Measurements from ENCODE around the gene CMTM2. TPM values are rescaled to one million over a fixed set of nuclear protein-coding genes. Genes with fewer than 3 reads are reported as not detected.
"Not testable (repeated sequence)": the region's sequence is repeated elsewhere in the genome, so short reads cannot be mapped to it uniquely, and the experiment has no call there.

The CMTM2 gene
- total and polyA plus RNA-seq, 2 donors (not counting 1 experiment from before 2014, with no cell fraction given) = not detected

DNA sequence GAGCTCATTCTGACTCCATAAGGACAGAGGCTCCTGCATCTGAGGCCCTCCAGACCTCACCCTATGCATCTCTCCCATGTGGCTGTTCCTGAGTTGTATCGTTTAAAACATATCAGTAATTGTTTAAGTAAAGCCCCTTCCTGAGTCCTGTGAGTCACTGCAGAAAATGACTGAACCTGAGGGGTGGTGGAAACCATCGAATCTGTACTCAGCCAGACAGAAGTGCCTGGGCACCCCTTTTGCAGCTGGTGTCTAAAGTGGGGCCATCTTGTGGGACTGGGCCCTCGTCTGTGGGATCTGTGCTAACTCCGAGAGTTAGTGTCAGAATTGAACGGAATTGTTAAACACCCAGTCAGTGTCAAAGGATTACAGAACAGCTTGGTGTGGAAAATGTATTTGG is 50.6 kb downstream of the CMTM2 start:
- Mint-ChIP-seq H3K9me3 (ENCODE audit: insufficient read depth) (no peaks in the 10 kb centered on the region), H3K4me1 (no peaks in the 10 kb centered on the region), H3K27ac (no peak overlapping the region), H3K27me3 (peaks cover 6% of the 10 kb centered on the region), H3K4me3 (no peak overlapping the region)
- ChIA-PET CTCF (no interaction called here), POLR2A (no interaction called here)
- Histone ChIP-seq H3K9ac (ENCODE audit: low read length) (no peak overlapping the region), H4K20me1 (ENCODE audit: control insufficient read depth, insufficient read depth, low read length, poor library complexity, severe bottlenecking) (no peaks in the 10 kb centered on the region), H3K27ac (ENCODE audit: low read length in 2 of 2) (no peak overlapping the region), H2AFZ (ENCODE audit: insufficient read depth, low read depth, low read length, poor library complexity, severe bottlenecking) (no peak overlapping the region), H3K4me2 (replicated peaks; ENCODE audit: low read depth, low read length, poor library complexity, severe bottlenecking) (no peak overlapping the region), H3K79me2 (ENCODE audit: control insufficient read depth, insufficient read depth, low read length) (no peaks in the 10 kb centered on the region), H3K4me3 (ENCODE audit: control extremely low read depth in 1 of 5, extremely low read depth in 1 of 5, insufficient read depth in 1 of 5, low read depth in 2 of 5, low read length in 4 of 5) (no peak overlapping the region), H3K9me3 (ENCODE audit: control extremely low read depth in 1 of 3, control insufficient read depth in 2 of 3, insufficient read depth in 1 of 3, low read length in 2 of 3) (no peaks in the 10 kb centered on the region), H3K4me1 (ENCODE audit: control insufficient read depth in 2 of 2, insufficient read depth in 2 of 2, low read length in 2 of 2) (no peaks in the 10 kb centered on the region), H3K27me3 (replicated peaks in 1 of 4; ENCODE audit: control extremely low read depth in 1 of 4, control insufficient read depth in 3 of 4, insufficient read depth in 4 of 4, low read length in 3 of 4) (peaks cover 0 to 3% (median 0%) of the 10 kb centered on the region in 4 experiments), H3K36me3 (replicated peaks in 1 of 2; ENCODE audit: control extremely low read depth in 1 of 2, control insufficient read depth in 1 of 2, extremely low read depth in 1 of 2, insufficient read depth in 2 of 2, low read length in 1 of 2) (no peaks in the 10 kb centered on the region)
- TF ChIP-seq CTCF (IDR thresholded peaks at IDR 0.05) = no peak
- TF ChIP-seq EZH2 (IDR thresholded peaks at IDR 0.05; ENCODE audit: borderline replicate concordance, insufficient read depth, low read depth, low read length, poor library complexity, severe bottlenecking) = no peak
- intact Hi-C loops (cut with micrococcal nuclease) = no loop called here
- 82% methylated on average over 1 of the region's 5 CpGs for WGBS (ENCODE audit: insufficient coverage)
- DNase-seq (no peak), ATAC-seq (ENCODE audit: low read depth) (no peak)

- CTCF ChIA-PET; H4K20me1 ChIP-seq (ENCODE audit: control insufficient read depth, insufficient read depth, low read length, poor library complexity, severe bottlenecking); DNase-seq; H3K27me3 ChIP-seq (replicated peaks in 1 of 4; ENCODE audit: control extremely low read depth in 1 of 4, control insufficient read depth in 3 of 4, insufficient read depth in 4 of 4, low read length in 3 of 4); H3K9ac ChIP-seq (ENCODE audit: low read length); H3K4me1 Mint-ChIP-seq; H3K4me3 ChIP-seq (ENCODE audit: control extremely low read depth in 1 of 5, extremely low read depth in 1 of 5, insufficient read depth in 1 of 5, low read depth in 2 of 5, low read length in 4 of 5); H3K4me2 ChIP-seq (replicated peaks; ENCODE audit: low read depth, low read length, poor library complexity, severe bottlenecking); H3K27ac Mint-ChIP-seq; H3K79me2 ChIP-seq (ENCODE audit: control insufficient read depth, insufficient read depth, low read length); intact Hi-C loops (cut with micrococcal nuclease); H3K4me1 ChIP-seq (ENCODE audit: control insufficient read depth in 2 of 2, insufficient read depth in 2 of 2, low read length in 2 of 2); H2AFZ ChIP-seq (ENCODE audit: insufficient read depth, low read depth, low read length, poor library complexity, severe bottlenecking); ATAC-seq (ENCODE audit: low read depth); H3K4me3 Mint-ChIP-seq; H3K36me3 ChIP-seq (replicated peaks in 1 of 2; ENCODE audit: control extremely low read depth in 1 of 2, control insufficient read depth in 1 of 2, extremely low read depth in 1 of 2, insufficient read depth in 2 of 2, low read length in 1 of 2); H3K9me3 ChIP-seq (ENCODE audit: control extremely low read depth in 1 of 3, control insufficient read depth in 2 of 3, insufficient read depth in 1 of 3, low read length in 2 of 3); H3K27ac ChIP-seq (ENCODE audit: low read length in 2 of 2); POLR2A ChIA-PET; H3K9me3 Mint-ChIP-seq (ENCODE audit: insufficient read depth); H3K27me3 Mint-ChIP-seq: not testable (repeated sequence)
- no CpG with 5 or more reads among the region's 49 CpGs for WGBS (ENCODE audit: insufficient coverage)
Measured at GRCh38 chr16:66630561-66631260, 51.4 kb downstream of the CMTM2 start.

DNA sequence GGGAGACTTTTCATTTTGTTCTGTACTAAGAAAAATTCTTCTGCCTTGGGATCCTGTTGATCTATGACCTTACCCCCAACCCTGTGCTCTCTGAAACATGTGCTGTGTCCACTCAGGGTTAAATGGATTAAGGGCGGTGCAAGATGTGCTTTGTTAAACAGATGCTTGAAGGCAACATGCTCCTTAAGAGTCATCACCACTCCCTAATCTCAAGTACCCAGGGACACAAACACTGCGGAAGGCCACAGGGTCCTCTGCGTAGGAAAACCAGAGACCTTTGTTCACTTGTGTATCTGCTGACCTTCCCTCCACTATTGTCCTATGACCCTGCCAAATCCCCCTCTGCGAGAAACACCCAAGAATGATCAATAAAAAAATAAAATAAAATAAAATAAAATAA is 52.3 kb downstream of the CMTM2 start:
- POLR2A ChIA-PET; H4K20me1 ChIP-seq (ENCODE audit: control insufficient read depth, insufficient read depth, low read length, poor library complexity, severe bottlenecking); H2AFZ ChIP-seq (ENCODE audit: insufficient read depth, low read depth, low read length, poor library complexity, severe bottlenecking); H3K9me3 Mint-ChIP-seq (ENCODE audit: insufficient read depth); H3K4me3 Mint-ChIP-seq; H3K4me1 Mint-ChIP-seq; H3K27me3 Mint-ChIP-seq; ATAC-seq (ENCODE audit: low read depth); intact Hi-C loops (cut with micrococcal nuclease); H3K27ac ChIP-seq (ENCODE audit: low read length in 2 of 2); H3K27me3 ChIP-seq (replicated peaks in 1 of 4; ENCODE audit: control extremely low read depth in 1 of 4, control insufficient read depth in 3 of 4, insufficient read depth in 4 of 4, low read length in 3 of 4); CTCF ChIA-PET; H3K27ac Mint-ChIP-seq; H3K4me3 ChIP-seq (ENCODE audit: control extremely low read depth in 1 of 5, extremely low read depth in 1 of 5, insufficient read depth in 1 of 5, low read depth in 2 of 5, low read length in 4 of 5); H3K4me1 ChIP-seq (ENCODE audit: control insufficient read depth in 2 of 2, insufficient read depth in 2 of 2, low read length in 2 of 2); H3K79me2 ChIP-seq (ENCODE audit: control insufficient read depth, insufficient read depth, low read length); DNase-seq; H3K9ac ChIP-seq (ENCODE audit: low read length); H3K36me3 ChIP-seq (replicated peaks in 1 of 2; ENCODE audit: control extremely low read depth in 1 of 2, control insufficient read depth in 1 of 2, extremely low read depth in 1 of 2, insufficient read depth in 2 of 2, low read length in 1 of 2); H3K4me2 ChIP-seq (replicated peaks; ENCODE audit: low read depth, low read length, poor library complexity, severe bottlenecking); H3K9me3 ChIP-seq (ENCODE audit: control extremely low read depth in 1 of 3, control insufficient read depth in 2 of 3, insufficient read depth in 1 of 3, low read length in 2 of 3): not testable (repeated sequence)
- no CpG with 5 or more reads among the region's 4 CpGs for WGBS (ENCODE audit: insufficient coverage)

Measured in B cell (primary cell).